Measurements from ENCODE around the gene CYP4F8.
"Not testable (repeated sequence)": the region's sequence is repeated elsewhere in the genome, so short reads cannot be mapped to it uniquely, and the experiment has no call there.

Gene CYP4F8

GRCh38 chr19:15595069-15595468 lies 19.9 kb upstream of the CYP4F8 start:
- TF ChIP-seq CTCF (IDR thresholded peaks at IDR 0.05; ENCODE audit: low read length, missing control alignments), result no peak
- no peak overlapping the region for H3K4me3 ChIP-seq (replicated peaks; ENCODE audit: low read depth, low read length)
- DNase-seq (ENCODE audit: low read depth), result no peak

- not testable (repeated sequence) for DNase-seq (ENCODE audit: low read depth); H3K4me3 ChIP-seq (replicated peaks; ENCODE audit: low read depth, low read length)
These were observed 6.8 kb upstream of the CYP4F8 start for GRCh38 chr19:15607978-15608925.

GRCh38 chr19:15609261-15609660 lies 5.8 kb upstream of the CYP4F8 start:
- H3K4me3 ChIP-seq (replicated peaks; ENCODE audit: low read depth, low read length), result no peak overlapping the region
- DNase-seq (ENCODE audit: low read depth), result no peak
- TF ChIP-seq CTCF (IDR thresholded peaks at IDR 0.05; ENCODE audit: low read length, missing control alignments), result no peak

- no peak overlapping the region for H3K4me3 ChIP-seq (replicated peaks; ENCODE audit: low read depth, low read length)
- TF ChIP-seq CTCF (IDR thresholded peaks at IDR 0.05; ENCODE audit: low read length, missing control alignments), result no peak
- no peak for DNase-seq (ENCODE audit: low read depth)
These were observed 2.7 kb upstream of the CYP4F8 start for GRCh38 chr19:15612342-15612741.

- no peak overlapping the region for H3K4me3 ChIP-seq (replicated peaks; ENCODE audit: low read depth, low read length)
- TF ChIP-seq CTCF (IDR thresholded peaks at IDR 0.05; ENCODE audit: low read length, missing control alignments), result no peak
- DNase-seq (ENCODE audit: low read depth), result no peak
These were observed 1.7 kb upstream of the CYP4F8 start for GRCh38 chr19:15613338-15613737.

- TF ChIP-seq CTCF (IDR thresholded peaks at IDR 0.05; ENCODE audit: low read length, missing control alignments), result no peak
- no peak overlapping the region for H3K4me3 ChIP-seq (replicated peaks; ENCODE audit: low read depth, low read length)
- no peak for DNase-seq (ENCODE audit: low read depth)
These were observed 508 bp downstream of the CYP4F8 start for GRCh38 chr19:15615526-15615925.

GRCh38 chr19:15616183-15616582 lies 1.2 kb downstream of the CYP4F8 start:
- DNase-seq (ENCODE audit: low read depth), result no peak
- no peak for TF ChIP-seq CTCF (IDR thresholded peaks at IDR 0.05; ENCODE audit: low read length, missing control alignments)
- H3K4me3 ChIP-seq (replicated peaks; ENCODE audit: low read depth, low read length), result no peak overlapping the region
